Esophagus muscularis mucosa (tissue), 4 donors: Measurements from ENCODE around the gene IFRD2. TPM values are rescaled to one million over a fixed set of nuclear protein-coding genes. Genes with fewer than 3 reads are reported as not detected.
A peak's percentile ranks its signal among the peaks of the same experiment; 100 is the strongest.

ENCODE experiments used
- DNase-seq: peaks from one replicate; pipeline ENCODE4 v3.0.0-alpha.2; 2017; ENCODE audit errors: extremely low spot score
- H3K27ac ChIP-seq, 4 donors: fragments of 200-600 bp; sonication (generic); replicated peaks in 1 of 4; 1 replicate in 3 of 4; 2 replicates in 1 of 4; pipeline ENCODE4 v1.5.1; 2016 to 2019; ENCODE audit warnings: mild to moderate bottlenecking in 1 of 4
- H3K27me3 ChIP-seq, 4 donors: fragments of 200-600 bp; sonication (generic); one replicate each; pipeline versions ENCODE4 v1.5.1 to v1.6.0; 2016 to 2019
- H3K36me3 ChIP-seq, 4 donors: fragments of 200-600 bp; sonication (generic); one replicate each; pipeline ENCODE4 v1.5.1; 2016 to 2019
- H3K4me1 ChIP-seq, 4 donors: fragments of 200-600 bp; sonication (generic); one replicate each; pipeline ENCODE4 v1.5.1; 2016 to 2019
- H3K4me3 ChIP-seq, 4 donors: fragments of 200-600 bp; sonication (generic); 1 replicate in 2 of 4; 2 replicates in 2 of 4; pipeline ENCODE4 v1.5.1; 2016 to 2019; ENCODE audit warnings: mild to moderate bottlenecking in 4 of 4, moderate library complexity in 1 of 4
- H3K9me3 ChIP-seq, 4 donors: fragments of 200-600 bp; sonication (generic); 1 replicate in 3 of 4; 2 replicates in 1 of 4; pipeline ENCODE4 v1.5.1; 2016 to 2019
- EP300 ChIP-seq: sonication (generic); formaldehyde crosslinking; IDR thresholded peaks from one replicate; pipeline ENCODE4 v1.6.1; 2017; ENCODE audit warnings: antibody characterized with exemption
- POLR2A ChIP-seq: fragments of 450-650 bp; IDR thresholded peaks from one replicate; pipeline ENCODE4 v1.6.1; 2017; ENCODE audit warnings: antibody characterized with exemption, moderate library complexity, mild to moderate bottlenecking, low read depth
- POLR2AphosphoS5 ChIP-seq, 2 donors: sonication (generic); formaldehyde crosslinking; IDR thresholded peaks; one replicate each; pipeline ENCODE4 v1.6.1; 2017; ENCODE audit warnings: antibody characterized with exemption in 2 of 2
- WGBS: methylation state at CpG from one replicate; pipeline ENCODE4 v1.1.5; 2018; 5-methylcytosine and 5-hydroxymethylcytosine counted together
- intact Hi-C: fragments of 100-400 bp; cut with DNase I; formaldehyde crosslinking; loops from one replicate; pipeline ENCODE4 v1.15.1; 2023
- total RNA-seq, 4 donors: library from RNA; depleted of rRNA; stranded (reverse); fragments of >200 nt; gene quantifications; one replicate each; pipeline versions ENCODE4 v1.1.0 to v1.2.1, GENCODE V29; 2016
- TF ChIP-seq, protein P1 (sequence below), 3 experiments: fragments of 200-600 bp in 2 of 3; fragments of 450-650 bp in 1 of 3; sonication (generic) in 2 of 3; IDR thresholded peaks; one replicate each; pipeline ENCODE4 v1.5.1; 2017 to 2019; ENCODE audit warnings: antibody characterized with exemption in 3 of 3, mild to moderate bottlenecking in 2 of 3, moderate library complexity in 1 of 3

IFRD2 gene
- total RNA-seq, 4 donors from 2014 or later = 49.4 to 106 (median 85.8) TPM

GRCh38 chr3:50334339-50335075 lies 42.3 kb upstream of the IFRD2 start:
- WGBS = 65% methylated on average over 5 of the region's 5 CpGs
- H3K27me3 ChIP-seq = no peaks in the 10 kb centered on the region
- intact Hi-C loops = no loop called here
- H3K4me1 ChIP-seq = peaks cover 63 to 70% (median 67%) of the 10 kb centered on the region in 4 donors
- peak overlapping the region in 2 of 4 donors; percentile 1 to 2 for H3K4me3 ChIP-seq
- no peaks in the 10 kb centered on the region for H3K9me3 ChIP-seq
- no peak for TF ChIP-seq POLR2A
- DNase-seq = no peak
- H3K27ac ChIP-seq = peak overlapping the region; percentile 96 to 100 (median 98)
- peaks cover 24 to 37% (median 30%) of the 10 kb centered on the region in 4 donors for H3K36me3 ChIP-seq

GRCh38 chr3:50333744-50334328 lies 41.6 kb upstream of the IFRD2 start:
- H3K36me3 ChIP-seq = peaks cover 24 to 43% (median 36%) of the 10 kb centered on the region in 4 donors
- H3K4me1 ChIP-seq = peaks cover 61 to 68% (median 63%) of the 10 kb centered on the region in 4 donors
- H3K27ac ChIP-seq = peak overlapping the region; percentile 96 to 100 (median 98)
- no peaks in the 10 kb centered on the region for H3K9me3 ChIP-seq
- 67% methylated on average over 7 of the region's 12 CpGs for WGBS
- no peaks in the 10 kb centered on the region for H3K27me3 ChIP-seq
- TF ChIP-seq, protein P1, sequence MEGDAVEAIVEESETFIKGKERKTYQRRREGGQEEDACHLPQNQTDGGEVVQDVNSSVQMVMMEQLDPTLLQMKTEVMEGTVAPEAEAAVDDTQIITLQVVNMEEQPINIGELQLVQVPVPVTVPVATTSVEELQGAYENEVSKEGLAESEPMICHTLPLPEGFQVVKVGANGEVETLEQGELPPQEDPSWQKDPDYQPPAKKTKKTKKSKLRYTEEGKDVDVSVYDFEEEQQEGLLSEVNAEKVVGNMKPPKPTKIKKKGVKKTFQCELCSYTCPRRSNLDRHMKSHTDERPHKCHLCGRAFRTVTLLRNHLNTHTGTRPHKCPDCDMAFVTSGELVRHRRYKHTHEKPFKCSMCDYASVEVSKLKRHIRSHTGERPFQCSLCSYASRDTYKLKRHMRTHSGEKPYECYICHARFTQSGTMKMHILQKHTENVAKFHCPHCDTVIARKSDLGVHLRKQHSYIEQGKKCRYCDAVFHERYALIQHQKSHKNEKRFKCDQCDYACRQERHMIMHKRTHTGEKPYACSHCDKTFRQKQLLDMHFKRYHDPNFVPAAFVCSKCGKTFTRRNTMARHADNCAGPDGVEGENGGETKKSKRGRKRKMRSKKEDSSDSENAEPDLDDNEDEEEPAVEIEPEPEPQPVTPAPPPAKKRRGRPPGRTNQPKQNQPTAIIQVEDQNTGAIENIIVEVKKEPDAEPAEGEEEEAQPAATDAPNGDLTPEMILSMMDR (IDR thresholded peaks at IDR 0.05) = no peak
- TF ChIP-seq POLR2A (no peak), POLR2AphosphoS5 (IDR thresholded peaks at IDR 0.05) (peak; percentile 66 to 70)
- no peak for DNase-seq
- H3K4me3 ChIP-seq = peak overlapping the region in 1 of 4 donors; percentile 18
- intact Hi-C loops = no loop called here

DNA sequence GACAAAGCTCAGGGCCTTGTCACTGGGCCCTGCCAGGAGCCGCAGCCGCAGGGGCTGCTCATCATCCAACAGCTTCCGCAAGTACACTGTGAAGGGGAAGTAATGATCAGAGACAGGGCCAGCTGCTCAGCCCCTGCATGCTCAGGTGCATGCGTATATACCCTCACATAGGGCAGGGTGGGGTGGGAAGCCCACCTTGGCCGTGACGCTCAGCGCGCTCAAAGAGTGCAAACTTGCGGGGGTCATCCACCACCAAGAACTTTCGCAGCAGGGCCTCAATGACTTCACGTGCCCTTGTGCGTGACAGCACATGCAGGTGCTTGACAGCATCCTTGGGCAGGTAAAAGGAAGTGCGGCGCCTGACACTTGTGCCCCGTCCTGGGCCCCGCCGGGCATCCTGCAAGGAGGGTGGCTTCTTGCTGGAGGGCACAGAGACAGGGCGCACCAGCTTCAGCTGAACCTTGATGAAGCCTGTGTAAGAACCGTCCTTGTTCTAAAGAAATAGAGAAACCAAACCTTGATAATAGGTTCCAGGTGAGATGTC lies 39.2 kb upstream of the IFRD2 start:
- H3K27ac ChIP-seq = no peak overlapping the region
- H3K27me3 ChIP-seq = no peaks in the 10 kb centered on the region
- WGBS = 94% methylated on average over 19 of the region's 19 CpGs
- H3K4me1 ChIP-seq = peaks cover 65 to 70% (median 67%) of the 10 kb centered on the region in 4 donors
- peaks cover 24 to 50% (median 39%) of the 10 kb centered on the region in 4 donors for H3K36me3 ChIP-seq
- no peaks in the 10 kb centered on the region for H3K9me3 ChIP-seq
- H3K4me3 ChIP-seq = no peak overlapping the region
- intact Hi-C loops = no loop called here
- no peak for DNase-seq
- no peak for TF ChIP-seq POLR2A
- TF ChIP-seq EP300 = no peak
- TF ChIP-seq, protein P1 (IDR thresholded peaks at IDR 0.05) = no peak
- no peak for TF ChIP-seq POLR2AphosphoS5 (IDR thresholded peaks at IDR 0.05)

- H3K4me3 ChIP-seq = no peak overlapping the region
- H3K9me3 ChIP-seq = no peaks in the 10 kb centered on the region
- 94% methylated on average over 6 of the region's 10 CpGs for WGBS
- H3K36me3 ChIP-seq = peaks cover 34 to 61% (median 50%) of the 10 kb centered on the region in 4 donors
- intact Hi-C loops = no loop called here
- TF ChIP-seq POLR2AphosphoS5 (IDR thresholded peaks at IDR 0.05) (no peak), POLR2A (no peak), EP300 (no peak)
- TF ChIP-seq, protein P1 (IDR thresholded peaks at IDR 0.05) = no peak
- H3K4me1 ChIP-seq = peaks cover 54 to 70% (median 65%) of the 10 kb centered on the region in 4 donors
- H3K27ac ChIP-seq = no peak overlapping the region
- H3K27me3 ChIP-seq = no peaks in the 10 kb centered on the region
- no peak for DNase-seq
These were observed 38.1 kb upstream of the IFRD2 start for GRCh38 chr3:50330330-50330729.
